ENCODE measurements around the gene DET1.
"Not testable (repeated sequence)": the region's sequence is repeated elsewhere in the genome, so short reads cannot be mapped to it uniquely, and the experiment has no call there.

The DET1 gene

GRCh38 chr15:88493844-88494243 lies 52.6 kb downstream of the DET1 start:
- no peak for DNase-seq (ENCODE audit: low read depth)

- DNase-seq (ENCODE audit: low read depth), result no peak
Measured at GRCh38 chr15:88491158-88491557, 55.3 kb downstream of the DET1 start.

GRCh38 chr15:88490036-88490435 lies 56.4 kb downstream of the DET1 start:
- no peak for DNase-seq (ENCODE audit: low read depth)

GRCh38 chr15:88489321-88489720 lies 57.2 kb downstream of the DET1 start:
- DNase-seq (ENCODE audit: low read depth), result no peak

GRCh38 chr15:88487796-88488523 lies 58.5 kb downstream of the DET1 start:
- no peak for DNase-seq (ENCODE audit: low read depth)

- no peak for DNase-seq (ENCODE audit: low read depth)
Measured at GRCh38 chr15:88487178-88487795, 59.2 kb downstream of the DET1 start.

GRCh38 chr15:88484682-88485331 lies 61.7 kb downstream of the DET1 start:
- DNase-seq (ENCODE audit: low read depth), result no peak

- DNase-seq (ENCODE audit: low read depth), result no peak
Measured at GRCh38 chr15:88482263-88482662, 64.2 kb downstream of the DET1 start.

- no peak for DNase-seq (ENCODE audit: low read depth)
Measured at GRCh38 chr15:88480981-88481380, 65.5 kb downstream of the DET1 start.

GRCh38 chr15:88479169-88479568 lies 67.3 kb downstream of the DET1 start:
- no peak for DNase-seq (ENCODE audit: low read depth)

GRCh38 chr15:88477904-88478303 lies 68.6 kb downstream of the DET1 start:
- no peak for DNase-seq (ENCODE audit: low read depth)

GRCh38 chr15:88477126-88477525 lies 69.4 kb downstream of the DET1 start:
- DNase-seq (ENCODE audit: low read depth), result no peak

- DNase-seq (ENCODE audit: low read depth), result no peak
Measured at GRCh38 chr15:88476635-88477060, 69.8 kb downstream of the DET1 start.

- DNase-seq (ENCODE audit: low read depth), result not testable (repeated sequence)
Measured at GRCh38 chr15:88473661-88474293, 72.7 kb downstream of the DET1 start.

GRCh38 chr15:88472225-88472624 lies 74.3 kb downstream of the DET1 start:
- DNase-seq (ENCODE audit: low read depth), result no peak

GRCh38 chr15:88470625-88471372 lies 75.7 kb downstream of the DET1 start:
- no peak for DNase-seq (ENCODE audit: low read depth)

- no peak for DNase-seq (ENCODE audit: low read depth)
Measured at GRCh38 chr15:88469321-88469720, 77.2 kb downstream of the DET1 start.

GRCh38 chr15:88468721-88469120 lies 77.8 kb downstream of the DET1 start:
- not testable (repeated sequence) for DNase-seq (ENCODE audit: low read depth)

- no peak for DNase-seq (ENCODE audit: low read depth)
Measured at GRCh38 chr15:88467935-88468528, 78.4 kb downstream of the DET1 start.

- peak; percentile 83 for DNase-seq (ENCODE audit: low read depth)
Measured at GRCh38 chr15:88467073-88467934, 79.2 kb downstream of the DET1 start, which contains the start of the genes MRPL46 and MRPS11. TSS of gene MRPL46 (minus strand) at chr15:88467388. CDS start at chr15:88467377, 11 bp downstream. TSS of gene MRPS11 (plus strand) at chr15:88467708. CDS start at chr15:88467718, 10 bp downstream.
